B cell (primary cell): ENCODE measurements around the gene DDX52.

Experiments
- EZH2 ChIP-seq: IDR thresholded peaks from 2 replicates; pipeline ENCODE4 v1.6.1; 2012; ENCODE audit warnings: borderline replicate concordance, low read depth, mild to moderate bottlenecking, moderate library complexity, low read length; ENCODE audit not compliant: insufficient read depth, poor library complexity, severe bottlenecking
- TF ChIP-seq, protein P1 (sequence below): fragments of 200-600 bp; IDR thresholded peaks from one replicate; pipeline ENCODE4 v1.8.0; 2022; ENCODE audit warnings: antibody characterized with exemption, mild to moderate bottlenecking

DNA sequence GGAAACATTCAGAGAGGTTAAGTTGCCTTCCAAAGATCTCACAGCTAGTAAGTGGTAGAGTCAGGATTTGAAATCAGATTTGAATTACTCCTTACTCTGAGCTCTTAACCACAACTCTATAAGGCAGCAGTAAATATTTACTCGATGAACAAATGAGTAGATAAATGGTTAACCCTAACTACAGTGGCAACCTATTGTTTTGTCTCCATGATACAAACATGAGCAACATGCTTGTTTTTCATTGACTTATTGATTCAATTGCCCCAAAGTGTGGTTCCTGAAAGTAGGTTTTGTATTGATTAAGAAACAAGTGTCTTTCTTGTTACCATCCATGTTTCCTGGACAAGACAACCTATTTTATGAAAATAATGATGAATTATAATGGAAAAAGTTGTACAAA, 34.8 kb upstream of the DDX52 start:
- TF ChIP-seq, protein P1, sequence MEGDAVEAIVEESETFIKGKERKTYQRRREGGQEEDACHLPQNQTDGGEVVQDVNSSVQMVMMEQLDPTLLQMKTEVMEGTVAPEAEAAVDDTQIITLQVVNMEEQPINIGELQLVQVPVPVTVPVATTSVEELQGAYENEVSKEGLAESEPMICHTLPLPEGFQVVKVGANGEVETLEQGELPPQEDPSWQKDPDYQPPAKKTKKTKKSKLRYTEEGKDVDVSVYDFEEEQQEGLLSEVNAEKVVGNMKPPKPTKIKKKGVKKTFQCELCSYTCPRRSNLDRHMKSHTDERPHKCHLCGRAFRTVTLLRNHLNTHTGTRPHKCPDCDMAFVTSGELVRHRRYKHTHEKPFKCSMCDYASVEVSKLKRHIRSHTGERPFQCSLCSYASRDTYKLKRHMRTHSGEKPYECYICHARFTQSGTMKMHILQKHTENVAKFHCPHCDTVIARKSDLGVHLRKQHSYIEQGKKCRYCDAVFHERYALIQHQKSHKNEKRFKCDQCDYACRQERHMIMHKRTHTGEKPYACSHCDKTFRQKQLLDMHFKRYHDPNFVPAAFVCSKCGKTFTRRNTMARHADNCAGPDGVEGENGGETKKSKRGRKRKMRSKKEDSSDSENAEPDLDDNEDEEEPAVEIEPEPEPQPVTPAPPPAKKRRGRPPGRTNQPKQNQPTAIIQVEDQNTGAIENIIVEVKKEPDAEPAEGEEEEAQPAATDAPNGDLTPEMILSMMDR = no peak
- no peak for TF ChIP-seq EZH2
